Fibroblast of skin of abdomen (primary cell): Measurements from ENCODE around the gene SHF. TPM values are rescaled to one million over a fixed set of nuclear protein-coding genes. Genes with fewer than 3 reads are reported as not detected.
"Not testable (repeated sequence)": the region's sequence is repeated elsewhere in the genome, so short reads cannot be mapped to it uniquely, and the experiment has no call there.

Experiments
- DNase-seq: peaks from one replicate; pipeline ENCODE4 v3.0.0-alpha.2; 2013
- polyA plus RNA-seq, 2 experiments: library from polyadenylated mRNA; unstranded; fragments of 120-200 nt; gene quantifications; one replicate each; pipeline ENCODE4 v1.2.1, GENCODE V29; 2013; ENCODE audit not compliant: insufficient read length in 2 of 2

SHF gene, protein sequence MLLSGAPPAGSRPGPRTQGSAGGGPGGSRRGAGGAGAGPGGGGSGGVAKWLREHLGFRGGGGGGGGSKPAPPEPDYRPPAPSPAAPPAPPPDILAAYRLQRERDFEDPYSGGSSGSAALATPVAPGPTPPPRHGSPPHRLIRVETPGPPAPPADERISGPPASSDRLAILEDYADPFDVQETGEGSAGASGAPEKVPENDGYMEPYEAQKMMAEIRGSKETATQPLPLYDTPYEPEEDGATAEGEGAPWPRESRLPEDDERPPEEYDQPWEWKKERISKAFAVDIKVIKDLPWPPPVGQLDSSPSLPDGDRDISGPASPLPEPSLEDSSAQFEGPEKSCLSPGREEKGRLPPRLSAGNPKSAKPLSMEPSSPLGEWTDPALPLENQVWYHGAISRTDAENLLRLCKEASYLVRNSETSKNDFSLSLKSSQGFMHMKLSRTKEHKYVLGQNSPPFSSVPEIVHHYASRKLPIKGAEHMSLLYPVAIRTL
- 12.7 TPM for polyA plus RNA-seq (2013, experiment 1 of 2; ENCODE audit: insufficient read length)
- polyA plus RNA-seq (2013, experiment 2 of 2; ENCODE audit: insufficient read length), result 12.4 TPM

DNA sequence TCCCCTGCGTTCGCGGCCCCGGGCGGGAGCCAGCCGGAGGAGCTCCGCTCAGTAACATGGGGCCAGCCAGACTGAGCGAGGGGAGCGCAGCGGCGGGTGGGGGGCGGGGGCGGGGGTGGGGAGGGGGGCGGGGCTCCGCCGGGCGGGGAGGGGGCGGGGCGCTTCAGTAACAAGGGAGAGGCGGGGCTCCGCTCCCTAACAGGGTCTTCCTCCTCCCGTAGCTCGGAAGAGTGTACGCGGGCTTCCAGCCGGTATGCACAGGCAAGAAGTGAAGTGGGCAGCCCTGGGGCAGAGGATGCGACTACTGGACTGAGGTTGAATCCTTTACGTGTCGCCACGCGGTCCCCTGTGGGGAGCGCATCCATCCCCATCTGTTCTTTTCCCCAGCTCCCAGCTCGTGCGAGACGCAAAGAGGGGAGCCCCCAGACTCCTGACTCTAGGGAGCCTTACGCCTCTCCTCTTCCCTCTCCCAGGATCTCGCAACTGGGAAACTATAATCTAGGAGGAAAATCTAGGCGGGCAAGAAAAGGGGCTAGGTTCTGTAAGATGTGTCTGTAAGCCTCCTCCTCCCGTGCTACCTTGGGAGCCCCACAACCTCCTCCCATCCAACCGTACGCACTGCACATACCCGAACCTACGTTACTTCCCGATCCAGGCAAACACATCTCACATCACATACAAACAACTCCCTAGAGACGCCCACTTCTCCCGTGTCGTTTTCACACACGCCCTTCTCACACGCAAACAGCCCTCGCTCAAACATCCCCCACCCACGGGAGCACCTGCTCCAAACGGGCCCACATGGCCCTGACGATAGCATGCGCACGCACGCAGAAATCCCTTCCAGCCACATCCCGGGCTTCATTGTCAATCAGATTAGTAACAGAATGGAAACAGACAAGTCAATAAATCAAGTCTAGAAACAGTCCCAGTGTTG lies at the start of gene SHF:
Gene SHF, minus strand, starts transcription at position 73 of the 937 bp plus-strand sequence. Its CDS starts 15 bp downstream, at position 58.
- peak; percentile 58 for DNase-seq

DNA sequence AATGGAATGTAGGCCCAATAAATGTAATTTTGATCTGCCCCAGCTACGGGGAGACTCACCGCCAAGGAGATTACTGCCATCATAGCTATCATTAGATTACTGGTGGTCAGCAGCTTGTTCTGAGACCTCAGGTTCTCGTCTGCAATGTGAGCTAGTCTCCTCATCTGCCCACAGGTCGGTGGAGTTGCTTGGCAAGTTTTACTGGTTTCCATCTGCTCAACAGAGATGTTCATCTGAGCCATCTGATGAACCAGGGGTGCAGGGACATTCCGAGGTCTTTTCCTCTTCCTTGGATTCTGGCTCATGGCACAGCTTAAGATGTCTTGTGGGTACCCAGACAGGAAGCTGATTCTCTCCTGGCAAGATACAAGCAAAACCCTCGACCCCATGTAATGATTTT lies 49.0 kb upstream of the SHF start:
- not testable (repeated sequence) for DNase-seq

DNA sequence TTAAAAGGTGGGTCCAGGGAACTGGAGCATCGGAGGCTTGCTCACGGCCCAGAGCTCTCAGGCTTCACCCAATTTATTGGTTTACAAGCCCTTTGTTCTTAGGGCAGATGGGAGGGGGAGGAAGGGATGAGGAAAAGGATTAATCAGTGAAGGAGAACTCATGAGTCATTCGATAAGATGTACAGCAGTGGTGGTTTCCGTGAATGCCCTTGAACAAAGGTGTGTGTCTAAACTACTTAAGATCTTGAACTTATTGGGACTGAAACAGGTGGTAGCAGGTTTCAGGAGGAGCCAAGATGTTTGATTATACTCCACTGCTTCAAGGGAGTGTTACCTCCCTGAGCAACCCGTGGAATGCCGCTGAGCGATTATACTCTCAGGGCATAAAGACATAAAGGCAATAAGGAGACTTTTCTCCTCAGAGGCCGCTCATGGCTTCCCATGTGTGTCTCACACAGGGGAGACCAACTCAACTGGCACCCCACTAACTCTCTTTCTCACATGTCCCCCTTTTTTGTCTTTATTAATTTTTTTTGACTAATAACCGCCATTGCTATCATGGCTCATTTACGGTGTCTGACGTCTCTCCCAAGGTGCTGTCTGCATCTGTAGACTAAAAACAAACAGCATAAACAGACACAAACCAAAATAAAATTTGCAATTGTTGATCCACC lies 46.9 kb upstream of the SHF start:
- DNase-seq, result no peak

DNA sequence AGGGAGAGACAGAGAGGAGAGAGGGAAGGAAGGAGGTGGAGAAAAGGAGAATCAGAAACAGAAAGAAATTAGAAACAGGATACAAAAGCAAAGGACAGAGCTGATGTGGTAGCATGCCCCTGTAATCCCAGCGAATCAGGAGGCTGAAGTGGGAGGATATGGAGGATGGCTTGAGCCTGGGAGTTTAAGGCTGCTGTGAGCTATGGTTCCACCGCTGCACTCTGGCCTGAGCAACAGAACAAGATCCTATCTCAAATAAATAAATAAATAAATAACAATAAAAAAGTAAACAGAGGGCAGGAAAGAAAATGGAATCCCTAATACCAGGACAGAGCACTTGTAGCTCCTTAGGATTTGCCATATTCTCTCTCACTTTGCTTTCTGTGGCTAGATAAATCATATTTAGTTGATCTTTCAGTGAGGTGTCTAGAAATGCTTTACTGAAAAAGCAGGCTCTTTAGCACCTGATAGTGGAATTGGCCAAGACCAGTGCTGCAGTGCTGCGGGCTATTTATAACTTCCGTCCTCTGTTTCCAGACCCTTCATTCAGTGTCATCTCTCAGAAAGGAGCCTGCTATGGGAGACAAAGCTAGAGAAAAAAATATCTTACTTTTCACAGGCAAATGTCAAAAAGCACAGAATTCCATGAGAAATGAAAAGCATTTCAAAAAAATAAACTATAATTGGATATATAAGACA lies 44.2 kb upstream of the SHF start:
- DNase-seq, result no peak

DNA sequence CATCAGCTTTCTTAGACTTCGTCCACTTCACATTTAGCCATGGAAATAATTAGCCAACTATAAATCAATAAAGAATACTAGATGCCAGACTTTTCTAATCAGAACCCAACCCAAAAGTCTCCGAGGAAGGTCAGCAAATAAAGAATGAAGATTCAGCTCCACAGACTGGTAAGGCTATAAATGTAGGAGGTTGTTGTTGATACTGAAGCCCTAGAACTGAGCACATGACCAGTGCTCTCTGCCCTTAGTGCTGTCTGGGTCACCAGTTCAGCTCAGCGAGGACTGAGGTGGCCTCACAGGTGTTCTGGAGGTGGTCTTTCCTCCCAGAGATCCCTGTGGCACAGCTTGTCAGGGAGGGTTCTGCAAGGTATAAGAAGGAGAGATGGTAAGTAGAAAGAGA lies 43.4 kb upstream of the SHF start:
- DNase-seq, result no peak

DNA sequence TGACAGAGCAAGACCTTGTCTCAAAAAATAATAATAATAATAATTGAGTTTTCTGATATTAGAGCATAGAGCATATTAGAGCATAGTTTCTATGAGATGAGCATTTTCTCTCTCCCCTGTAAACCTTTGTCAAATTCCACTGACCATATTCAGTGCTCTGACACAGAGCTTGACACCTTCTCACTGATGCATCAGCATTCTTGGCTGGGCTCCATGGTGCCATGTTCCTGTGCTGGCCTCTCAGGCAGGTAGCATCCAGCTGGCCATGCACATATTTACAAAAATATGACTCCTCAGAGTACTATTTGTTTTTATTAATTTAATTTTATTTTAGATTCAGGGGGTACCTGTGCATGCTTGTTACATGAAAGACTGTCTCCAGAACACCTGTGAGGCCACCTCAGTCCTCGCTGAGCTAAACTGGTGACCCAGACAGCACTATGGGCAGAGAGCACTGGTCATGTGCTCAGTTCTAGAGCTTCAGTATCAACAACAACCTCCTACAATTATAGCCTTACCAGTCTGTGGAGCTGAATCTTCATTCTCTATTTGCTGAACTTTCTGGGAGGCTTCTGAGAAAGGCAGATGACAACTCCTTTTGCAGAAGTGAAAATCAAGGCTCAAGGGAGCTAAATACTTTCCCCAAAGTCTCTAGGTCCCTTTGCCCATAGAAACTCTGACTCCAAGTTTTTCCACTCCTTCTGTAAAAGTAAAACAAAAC lies 42.6 kb upstream of the SHF start:
- no peak for DNase-seq

DNA sequence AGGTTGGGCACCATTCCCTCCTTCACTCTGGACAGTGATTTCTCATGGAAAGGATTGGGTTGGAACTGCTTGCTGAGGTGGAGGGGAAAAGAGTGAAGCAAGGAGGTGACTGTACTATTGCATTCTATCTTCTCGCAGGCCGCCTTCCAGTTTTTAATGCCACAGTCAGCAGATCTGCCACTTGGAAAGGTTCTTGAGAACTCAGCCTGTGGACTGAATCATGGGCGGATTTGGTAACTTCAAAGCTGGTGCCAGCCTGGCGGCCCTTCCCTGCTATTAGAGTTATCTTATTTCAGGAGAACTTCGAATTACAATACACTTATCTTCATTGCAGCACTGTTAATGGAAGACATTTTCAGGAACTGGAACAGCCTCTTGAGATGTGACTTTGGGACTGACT lies 41.2 kb upstream of the SHF start:
- DNase-seq, result no peak

DNA sequence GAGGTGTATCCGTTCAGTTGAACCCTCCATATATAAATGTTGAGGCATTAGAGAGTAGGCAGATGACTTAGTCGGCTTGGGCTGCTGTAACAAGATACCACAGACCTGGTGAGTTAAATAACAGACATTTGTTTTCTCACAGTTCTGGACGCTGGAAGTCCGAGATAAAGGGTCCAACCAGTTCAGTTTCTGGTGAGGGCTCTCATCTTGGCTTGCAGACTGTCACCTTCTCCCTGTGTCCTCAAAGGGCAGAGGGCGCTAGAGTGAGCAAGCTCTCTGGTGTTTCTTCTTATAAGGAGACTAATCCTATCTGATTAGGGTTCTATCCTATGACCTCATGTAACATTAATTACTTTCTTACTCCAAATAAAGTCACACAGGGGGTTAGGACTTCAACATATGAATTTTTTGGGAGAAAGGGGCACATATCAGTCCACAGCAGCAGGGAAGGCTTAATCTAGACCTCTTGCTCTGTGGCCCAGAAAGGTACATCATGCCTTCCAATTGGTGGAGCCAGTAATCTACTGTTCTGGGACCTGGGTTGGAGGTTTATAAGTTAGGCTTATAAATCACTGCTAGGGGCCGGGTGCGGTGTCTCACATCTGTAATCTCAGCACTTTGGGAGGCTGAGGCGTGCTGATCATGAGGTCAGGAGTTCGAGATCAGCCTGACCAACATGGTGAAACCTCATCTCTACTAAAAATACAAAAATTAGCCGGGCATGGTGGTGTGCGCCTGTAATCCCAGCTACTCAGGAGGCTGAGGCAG lies 37.9 kb upstream of the SHF start:
- DNase-seq, result no peak

DNA sequence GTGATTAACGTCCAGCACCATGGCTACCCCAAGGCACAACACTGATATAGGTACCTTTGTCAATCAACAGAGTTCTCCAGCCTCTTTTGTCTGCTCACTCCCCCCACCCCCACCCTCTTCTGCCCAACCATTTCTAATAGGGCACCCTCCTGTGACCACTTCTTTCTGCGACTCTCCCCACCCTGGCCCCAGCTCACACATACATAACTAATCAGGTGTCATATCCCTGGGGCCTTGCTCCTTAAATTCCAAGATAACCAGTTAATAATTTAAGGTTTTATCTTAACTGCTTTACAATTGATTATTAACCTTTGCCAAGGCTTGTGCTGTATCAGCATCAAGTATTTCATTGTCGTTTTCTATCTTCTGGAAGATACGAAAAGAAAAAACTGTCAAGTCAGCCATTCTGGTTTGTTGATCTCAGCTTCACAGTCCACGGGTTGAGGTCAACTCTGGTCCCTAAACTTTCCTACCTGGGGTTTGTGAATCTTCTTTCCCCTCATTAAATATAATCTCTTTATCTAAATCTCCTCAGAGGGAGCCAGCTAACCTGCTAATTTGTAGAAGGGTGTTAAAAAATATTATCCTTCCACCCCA lies 37.0 kb upstream of the SHF start:
- no peak for DNase-seq

DNA sequence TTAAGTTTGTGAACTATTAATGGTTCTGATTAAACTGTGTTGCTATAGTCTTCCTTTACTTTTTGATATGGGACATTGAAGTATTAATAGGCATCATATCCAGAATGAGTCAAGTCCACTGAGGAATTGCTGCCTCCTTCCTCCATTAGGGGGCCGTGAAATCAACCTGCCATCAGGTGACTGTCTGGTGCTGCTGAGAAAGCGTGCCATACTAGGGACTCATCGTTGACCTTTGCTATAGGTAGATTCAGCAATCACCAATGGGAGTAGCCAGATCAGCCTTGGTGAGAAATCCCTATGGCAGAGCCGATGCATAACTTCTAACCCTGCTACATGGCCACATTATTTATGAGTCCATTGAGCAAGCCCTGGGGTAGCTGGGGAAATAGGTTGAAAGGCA lies 34.2 kb upstream of the SHF start:
- no peak for DNase-seq

DNA sequence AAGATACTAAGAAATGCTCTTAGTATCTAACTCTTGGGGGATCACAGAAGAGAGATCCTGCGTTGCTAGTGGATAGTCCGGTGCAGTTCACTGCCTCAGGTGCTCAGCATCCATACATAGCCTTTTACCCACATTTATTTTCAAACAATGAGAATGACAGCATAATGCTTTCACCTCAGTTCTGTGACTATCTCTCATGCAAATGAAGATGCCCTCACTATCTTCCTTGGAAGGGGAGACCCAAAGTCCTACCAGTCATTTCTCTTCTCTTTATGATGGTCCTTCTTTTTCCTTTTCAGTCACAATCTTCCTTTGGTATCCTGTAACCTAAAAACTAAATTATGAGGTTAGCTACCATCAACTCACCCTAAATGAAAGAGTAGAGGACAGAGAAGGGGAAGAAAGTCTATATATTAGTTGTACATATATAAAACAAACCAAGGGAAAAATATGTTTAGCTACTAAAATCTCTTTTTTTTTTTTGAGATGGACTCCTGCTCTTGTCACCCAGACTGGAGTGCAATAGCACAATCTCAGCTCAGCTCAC lies 33.4 kb upstream of the SHF start:
- DNase-seq, result no peak

DNA sequence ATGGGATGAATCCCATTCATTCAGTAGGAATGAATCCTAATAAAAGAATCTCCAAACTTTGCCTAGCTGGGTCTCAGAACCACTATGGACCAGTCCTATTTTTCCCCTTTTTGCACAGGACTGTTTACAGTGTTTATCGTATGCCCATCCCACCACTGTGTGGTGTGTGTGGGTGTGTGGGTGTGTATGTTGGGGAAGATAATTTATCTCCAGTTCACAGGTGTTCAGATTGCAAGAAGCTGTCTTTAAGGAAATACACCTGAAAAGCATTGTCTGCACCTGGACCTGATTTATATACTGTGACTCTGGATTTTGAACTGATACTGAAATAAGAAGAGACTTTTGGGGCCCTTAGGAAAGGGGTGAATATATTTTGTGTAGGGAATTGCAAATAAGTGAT lies 24.7 kb upstream of the SHF start:
- no peak for DNase-seq

DNA sequence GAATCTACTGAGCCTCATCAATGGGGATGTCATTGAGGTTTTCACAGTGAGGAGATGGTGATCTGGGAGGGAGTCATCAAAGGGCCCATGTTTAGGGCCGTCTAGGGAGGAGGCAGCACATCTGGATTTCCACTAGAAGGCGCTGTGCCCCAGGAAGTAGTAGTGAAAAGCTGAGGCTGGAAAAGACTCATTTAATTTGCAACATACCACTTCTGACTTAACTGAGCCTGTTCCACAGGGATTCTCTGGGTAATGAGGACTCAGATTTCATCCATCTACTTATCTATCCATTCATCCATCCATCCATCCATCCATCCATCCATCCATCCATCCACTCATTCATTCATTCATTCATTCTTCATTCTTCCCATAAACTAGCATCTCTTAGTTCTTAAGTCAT lies 17.4 kb upstream of the SHF start:
- DNase-seq, result peak; percentile 63

DNA sequence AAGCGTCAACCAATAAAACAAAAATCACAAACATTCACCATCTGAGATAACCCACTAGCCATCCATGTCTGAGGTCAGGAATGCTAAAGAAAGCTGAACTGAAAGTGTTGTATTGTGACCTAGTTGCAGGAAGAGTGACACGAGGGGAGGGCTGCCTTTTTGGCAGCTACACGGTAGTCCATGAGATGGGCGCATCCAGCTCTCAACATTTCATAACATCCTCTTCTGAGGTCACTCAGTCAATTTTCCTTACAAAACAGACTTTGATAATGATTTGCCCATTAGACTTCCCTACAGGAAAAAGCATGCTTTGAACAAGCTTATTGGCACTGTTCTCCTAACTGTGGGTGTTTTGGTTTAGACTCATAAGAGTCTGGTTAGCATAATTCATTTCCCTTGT lies 15.4 kb upstream of the SHF start:
- no peak for DNase-seq

DNA sequence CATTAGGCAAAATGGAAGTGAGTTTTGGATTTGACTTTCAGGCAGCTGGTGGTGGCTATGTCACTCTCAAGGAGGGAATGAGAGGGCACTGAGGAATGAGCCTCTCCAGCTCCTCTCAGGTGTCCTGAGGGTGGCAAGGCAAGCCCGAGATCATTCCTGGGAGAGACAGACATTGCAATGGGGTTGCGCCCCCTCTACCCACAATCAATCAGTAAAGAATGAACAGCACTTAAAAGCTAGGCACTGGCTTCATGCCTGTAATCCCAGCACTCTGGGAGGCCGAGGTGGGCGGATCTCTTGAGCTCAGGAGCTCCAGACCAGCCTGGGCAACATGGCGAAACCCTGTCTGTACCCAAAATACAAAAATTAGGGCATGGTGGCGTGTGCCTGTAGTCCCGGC lies 14.1 kb upstream of the SHF start:
- DNase-seq, result no peak

DNA sequence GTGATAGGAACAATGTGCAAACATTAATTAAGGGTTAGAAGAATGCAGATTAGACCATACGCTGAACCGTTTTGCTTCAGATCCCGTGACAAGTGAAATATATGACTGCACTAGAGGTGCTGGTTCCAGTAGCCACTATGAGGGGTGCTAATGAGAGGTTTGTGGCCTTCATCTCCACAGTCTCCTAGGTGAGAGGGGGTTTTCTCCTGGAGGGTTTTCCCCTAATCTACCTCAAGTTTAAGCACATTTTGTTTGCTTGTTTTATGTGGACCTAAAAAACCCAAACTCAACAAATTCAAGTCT lies 13.7 kb upstream of the SHF start:
- no peak for DNase-seq

DNA sequence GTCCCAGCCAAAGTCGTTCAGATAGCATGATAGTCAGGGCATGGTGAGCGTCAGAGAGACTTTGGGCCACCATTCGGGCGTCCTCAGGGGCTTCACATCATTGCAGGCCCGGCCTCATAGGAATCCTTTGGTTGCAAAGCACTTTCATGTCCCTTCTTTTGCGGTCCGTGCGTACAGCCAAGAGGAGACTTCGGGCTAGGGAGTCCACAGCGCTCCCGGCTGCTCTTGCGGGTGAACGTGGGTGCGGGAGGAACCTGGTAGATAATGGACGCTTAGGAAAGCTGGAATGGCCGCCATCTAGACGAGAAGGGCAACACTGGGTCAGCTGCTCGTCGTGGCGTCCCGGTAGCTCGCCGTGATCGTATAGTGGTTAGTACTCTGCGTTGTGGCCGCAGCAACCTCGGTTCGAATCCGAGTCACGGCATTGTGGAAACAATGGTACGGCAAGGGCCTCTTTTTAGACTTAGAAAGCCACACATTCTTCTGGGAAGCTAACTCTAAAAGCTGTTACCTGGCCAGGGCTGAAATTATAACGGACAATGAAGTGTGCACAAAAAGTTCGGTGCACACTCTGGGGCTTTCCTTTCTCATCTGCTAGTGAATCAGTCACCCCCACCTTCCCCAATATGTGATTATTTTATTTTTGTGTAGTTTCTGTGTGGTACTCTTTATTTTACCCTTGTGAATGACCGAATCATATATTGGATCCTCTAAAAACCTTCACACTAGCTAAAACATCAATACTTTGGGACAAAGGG lies 13.2 kb upstream of the SHF start:
- peak; percentile 84 for DNase-seq

DNA sequence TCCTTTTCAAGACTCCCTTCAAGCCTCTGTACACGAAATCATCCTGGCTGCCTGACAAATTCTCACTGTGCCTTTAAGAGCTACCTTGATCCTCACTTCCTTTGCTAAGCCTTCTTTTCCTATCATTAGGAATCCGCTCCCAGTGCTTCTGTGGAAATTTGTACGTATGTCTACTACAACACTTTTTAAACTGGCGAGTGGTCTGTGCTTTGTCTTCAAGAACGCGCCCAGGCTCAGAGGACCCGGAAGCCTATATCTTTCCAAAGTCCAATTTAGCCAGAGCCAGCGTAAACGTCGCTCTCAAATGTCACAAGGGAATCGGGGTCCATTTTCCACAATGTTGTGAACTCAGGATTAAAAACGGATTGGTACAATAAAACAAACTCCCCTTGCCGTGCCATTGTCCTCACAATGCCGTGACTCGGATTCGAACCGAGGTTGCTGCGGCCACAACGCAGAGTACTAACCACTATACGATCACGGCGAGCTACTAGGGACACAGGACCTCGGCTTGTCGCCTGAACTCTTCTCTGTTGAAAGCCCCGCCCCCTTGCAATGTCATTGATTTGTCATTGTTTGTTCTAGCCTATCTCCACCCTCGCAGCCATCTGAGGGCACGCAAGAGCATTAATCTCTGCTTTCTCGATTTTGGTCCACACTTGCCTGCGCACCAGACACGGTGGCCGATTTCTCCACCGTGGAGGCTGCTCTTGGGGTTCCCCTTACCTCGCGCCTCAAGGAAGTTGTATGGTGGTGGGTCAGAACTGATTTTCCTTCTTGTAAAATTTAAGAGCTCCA lies 12.4 kb upstream of the SHF start:
- peak; percentile 98 for DNase-seq
